Mammary epithelial cell (primary cell): Measurements from ENCODE around the gene KIF13A.

ENCODE experiments used
- EZH2 ChIP-seq: IDR thresholded peaks from 2 replicates; pipeline ENCODE4 v1.6.1; 2012; ENCODE audit warnings: low read length, inconsistent platforms, borderline replicate concordance
- TF ChIP-seq, protein P1 (sequence below), 2 donors: IDR thresholded peaks in 1 of 2; conservative IDR thresholded peaks in 1 of 2; 2 replicates each; pipeline ENCODE4 v1.5.1; 2011 to 2012; ENCODE audit warnings: inconsistent platforms in 2 of 2, low read length in 2 of 2, mild to moderate bottlenecking in 2 of 2, control low read depth in 1 of 2, low read depth in 1 of 2; ENCODE audit not compliant: insufficient read depth in 1 of 2; ENCODE audit errors: extremely low read depth in 1 of 2

- TF ChIP-seq, protein P1, sequence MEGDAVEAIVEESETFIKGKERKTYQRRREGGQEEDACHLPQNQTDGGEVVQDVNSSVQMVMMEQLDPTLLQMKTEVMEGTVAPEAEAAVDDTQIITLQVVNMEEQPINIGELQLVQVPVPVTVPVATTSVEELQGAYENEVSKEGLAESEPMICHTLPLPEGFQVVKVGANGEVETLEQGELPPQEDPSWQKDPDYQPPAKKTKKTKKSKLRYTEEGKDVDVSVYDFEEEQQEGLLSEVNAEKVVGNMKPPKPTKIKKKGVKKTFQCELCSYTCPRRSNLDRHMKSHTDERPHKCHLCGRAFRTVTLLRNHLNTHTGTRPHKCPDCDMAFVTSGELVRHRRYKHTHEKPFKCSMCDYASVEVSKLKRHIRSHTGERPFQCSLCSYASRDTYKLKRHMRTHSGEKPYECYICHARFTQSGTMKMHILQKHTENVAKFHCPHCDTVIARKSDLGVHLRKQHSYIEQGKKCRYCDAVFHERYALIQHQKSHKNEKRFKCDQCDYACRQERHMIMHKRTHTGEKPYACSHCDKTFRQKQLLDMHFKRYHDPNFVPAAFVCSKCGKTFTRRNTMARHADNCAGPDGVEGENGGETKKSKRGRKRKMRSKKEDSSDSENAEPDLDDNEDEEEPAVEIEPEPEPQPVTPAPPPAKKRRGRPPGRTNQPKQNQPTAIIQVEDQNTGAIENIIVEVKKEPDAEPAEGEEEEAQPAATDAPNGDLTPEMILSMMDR (conservative IDR thresholded peaks at IDR 0.05 in 1 of 2, IDR thresholded peaks at IDR 0.05 in 1 of 2; ENCODE audit: extremely low read depth in 1 of 2, insufficient read depth in 1 of 2, low read depth in 1 of 2, low read length in 2 of 2), result no peak
- TF ChIP-seq EZH2, result no peak
These were observed 184.0 kb downstream of the KIF13A start for GRCh38 chr6:17803409-17803808.
